MM.1S (cell line): Measurements from ENCODE around the gene EXOC3.

Experiments
- DNase-seq: peaks from one replicate; pipeline ENCODE4 v3.0.0-alpha.2; 2015
- H2AFZ ChIP-seq: fragments of 300-600 bp; sonication (generic); 2 replicates; pipeline ENCODE4 v1.6.0; 2016; ENCODE audit warnings: antibody characterized with exemption, low read length
- H3F3A ChIP-seq: fragments of 300-600 bp; sonication (generic); 2 replicates; pipeline ENCODE4 v1.6.1; 2016; ENCODE audit warnings: mild to moderate bottlenecking, antibody characterized with exemption, low read length, moderate library complexity, mixed read lengths; ENCODE audit not compliant: insufficient read depth
- H3K27ac ChIP-seq: fragments of 300-600 bp; sonication (generic); 2 replicates; pipeline ENCODE4 v1.5.1; 2016; ENCODE audit warnings: mild to moderate bottlenecking, low read length
- H3K27me3 ChIP-seq: fragments of 300-600 bp; sonication (generic); replicated peaks from 2 replicates; pipeline ENCODE4 v1.6.0; 2016; ENCODE audit warnings: low read length; ENCODE audit not compliant: insufficient read depth
- H3K36me3 ChIP-seq: fragments of 300-600 bp; sonication (generic); replicated peaks from 2 replicates; pipeline ENCODE4 v1.6.1; 2016; ENCODE audit warnings: mild to moderate bottlenecking, low read length, mixed read lengths; ENCODE audit not compliant: insufficient read depth
- H3K4me1 ChIP-seq: fragments of 300-600 bp; sonication (generic); 2 replicates; pipeline ENCODE4 v1.6.1; 2016; ENCODE audit warnings: low read length, mixed read lengths
- H3K4me2 ChIP-seq: fragments of 300-600 bp; sonication (generic); 2 replicates; pipeline ENCODE4 v1.6.0; 2016; ENCODE audit warnings: low read depth, low read length
- H3K4me3 ChIP-seq: fragments of 300-600 bp; sonication (generic); 2 replicates; pipeline ENCODE4 v1.5.1; 2016; ENCODE audit warnings: low read length, mixed read lengths
- H3K79me2 ChIP-seq: fragments of 300-600 bp; sonication (generic); 2 replicates; pipeline ENCODE4 v1.6.1; 2016; ENCODE audit warnings: mixed run types, low read length, mixed read lengths
- H3K9ac ChIP-seq: fragments of 300-600 bp; sonication (generic); 2 replicates; pipeline ENCODE4 v1.6.1; 2016; ENCODE audit warnings: low read length, mixed read lengths
- H3K9me2 ChIP-seq: fragments of 300-600 bp; sonication (generic); replicated peaks from 2 replicates; pipeline ENCODE4 v1.6.1; 2016; ENCODE audit warnings: mild to moderate bottlenecking, low read length, mixed read lengths; ENCODE audit not compliant: insufficient read depth
- H3K9me3 ChIP-seq: fragments of 300-600 bp; sonication (generic); replicated peaks from 2 replicates; pipeline ENCODE4 v1.6.1; 2016; ENCODE audit warnings: mild to moderate bottlenecking, low read length, mixed read lengths; ENCODE audit not compliant: insufficient read depth
- H4K20me1 ChIP-seq: fragments of 300-600 bp; sonication (generic); 2 replicates; pipeline ENCODE4 v1.6.1; 2016; ENCODE audit warnings: mild to moderate bottlenecking, low read length, moderate library complexity, mixed read lengths; ENCODE audit not compliant: insufficient read depth
- EZH2 ChIP-seq: fragments of 300-600 bp; sonication (generic); optimal IDR thresholded peaks from 2 replicates; pipeline ENCODE3; 2017; ENCODE audit warnings: low read depth, mild to moderate bottlenecking, antibody characterized with exemption, low read length, mixed read lengths
- EZH2phosphoT487 ChIP-seq: fragments of 300-600 bp; sonication (generic); IDR thresholded peaks from 2 replicates; pipeline ENCODE4 v1.6.1; 2018; ENCODE audit warnings: antibody characterized with exemption, low read length
- TF ChIP-seq, protein P1 (sequence below): fragments of 300-600 bp; sonication (generic); IDR thresholded peaks from 2 replicates; pipeline ENCODE4 v1.5.1; 2016; ENCODE audit warnings: antibody characterized with exemption, low read length, mixed read lengths

EXOC3 gene

DNA sequence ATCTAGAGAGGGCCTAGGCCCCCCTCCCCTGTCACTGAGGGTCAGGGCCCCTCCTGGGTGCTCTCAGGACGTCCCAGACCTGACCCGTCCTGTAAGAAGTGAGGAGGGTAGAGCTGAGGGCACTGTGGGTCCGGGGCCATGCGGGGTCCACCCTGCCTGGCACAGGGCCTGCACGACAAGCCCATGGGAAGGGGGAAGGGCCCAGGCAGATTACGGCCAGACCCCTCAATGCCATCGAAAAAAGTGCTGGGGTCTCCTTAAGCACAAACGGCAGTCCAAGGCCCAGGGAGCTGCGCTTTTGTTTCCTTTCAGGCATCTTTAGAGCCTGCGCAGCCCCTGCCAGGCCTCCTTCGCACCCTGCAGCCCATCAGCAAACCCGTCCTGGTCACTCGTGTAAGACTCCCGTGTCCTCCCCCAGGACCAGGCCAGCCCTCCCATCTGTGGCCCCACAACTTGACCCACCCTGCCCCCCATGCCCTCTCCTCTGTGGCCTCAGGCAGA, 4.4 kb upstream of the EXOC3 start:
- H3K36me3 ChIP-seq = no peaks in the 10 kb centered on the region
- H3K9ac ChIP-seq = no peak overlapping the region
- no peak overlapping the region for H2AFZ ChIP-seq
- H3K27me3 ChIP-seq = peaks cover 23% of the 10 kb centered on the region
- no peak for DNase-seq
- TF ChIP-seq EZH2phosphoT487 = no peak
- TF ChIP-seq, protein P1, sequence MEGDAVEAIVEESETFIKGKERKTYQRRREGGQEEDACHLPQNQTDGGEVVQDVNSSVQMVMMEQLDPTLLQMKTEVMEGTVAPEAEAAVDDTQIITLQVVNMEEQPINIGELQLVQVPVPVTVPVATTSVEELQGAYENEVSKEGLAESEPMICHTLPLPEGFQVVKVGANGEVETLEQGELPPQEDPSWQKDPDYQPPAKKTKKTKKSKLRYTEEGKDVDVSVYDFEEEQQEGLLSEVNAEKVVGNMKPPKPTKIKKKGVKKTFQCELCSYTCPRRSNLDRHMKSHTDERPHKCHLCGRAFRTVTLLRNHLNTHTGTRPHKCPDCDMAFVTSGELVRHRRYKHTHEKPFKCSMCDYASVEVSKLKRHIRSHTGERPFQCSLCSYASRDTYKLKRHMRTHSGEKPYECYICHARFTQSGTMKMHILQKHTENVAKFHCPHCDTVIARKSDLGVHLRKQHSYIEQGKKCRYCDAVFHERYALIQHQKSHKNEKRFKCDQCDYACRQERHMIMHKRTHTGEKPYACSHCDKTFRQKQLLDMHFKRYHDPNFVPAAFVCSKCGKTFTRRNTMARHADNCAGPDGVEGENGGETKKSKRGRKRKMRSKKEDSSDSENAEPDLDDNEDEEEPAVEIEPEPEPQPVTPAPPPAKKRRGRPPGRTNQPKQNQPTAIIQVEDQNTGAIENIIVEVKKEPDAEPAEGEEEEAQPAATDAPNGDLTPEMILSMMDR = no peak
- no peak for TF ChIP-seq EZH2
- peaks cover 17% of the 10 kb centered on the region for H3K4me1 ChIP-seq
- no peaks in the 10 kb centered on the region for H3F3A ChIP-seq
- no peak overlapping the region for H3K27ac ChIP-seq
- H3K79me2 ChIP-seq = peaks cover 14% of the 10 kb centered on the region
- H3K4me2 ChIP-seq = no peak overlapping the region
- H3K9me2 ChIP-seq = no peaks in the 10 kb centered on the region
- no peaks in the 10 kb centered on the region for H4K20me1 ChIP-seq
- no peaks in the 10 kb centered on the region for H3K9me3 ChIP-seq
- no peak overlapping the region for H3K4me3 ChIP-seq

DNA sequence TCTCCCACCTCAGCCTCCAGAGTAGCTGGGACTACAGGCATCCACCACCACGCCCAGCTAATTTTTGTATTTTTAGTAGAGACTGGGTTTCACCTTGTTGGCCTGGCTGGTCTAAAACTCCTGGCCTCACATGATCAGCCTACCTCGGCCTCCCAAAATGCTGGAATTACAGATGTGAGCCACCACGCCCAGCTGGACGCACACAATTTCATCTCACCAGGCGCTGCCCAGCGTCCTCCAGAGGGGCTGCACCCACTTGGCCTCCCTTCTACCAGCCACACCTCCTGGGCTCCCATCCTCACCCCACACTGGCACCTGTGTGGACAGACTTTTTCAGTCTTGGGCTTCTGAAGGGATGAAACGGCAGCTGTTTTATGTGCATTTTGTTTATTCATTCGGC, 3.8 kb upstream of the EXOC3 start:
- Histone ChIP-seq H3F3A (0 out of 2 replicates have a peak, but pooled peaks cover 1% of the 10 kb centered on the region), H3K27me3 (peaks cover 20% of the 10 kb centered on the region), H3K79me2 (peaks cover 20% of the 10 kb centered on the region), H3K27ac (no peak overlapping the region), H2AFZ (no peak overlapping the region), H3K4me1 (peaks cover 22% of the 10 kb centered on the region), H3K9ac (no peak overlapping the region), H3K36me3 (no peaks in the 10 kb centered on the region), H3K4me2 (no peak overlapping the region), H4K20me1 (no peaks in the 10 kb centered on the region), H3K4me3 (no peak overlapping the region), H3K9me3 (no peaks in the 10 kb centered on the region), H3K9me2 (no peaks in the 10 kb centered on the region)
- TF ChIP-seq EZH2 (no peak), EZH2phosphoT487 (no peak)
- TF ChIP-seq, protein P1 = no peak
- no peak for DNase-seq

DNA sequence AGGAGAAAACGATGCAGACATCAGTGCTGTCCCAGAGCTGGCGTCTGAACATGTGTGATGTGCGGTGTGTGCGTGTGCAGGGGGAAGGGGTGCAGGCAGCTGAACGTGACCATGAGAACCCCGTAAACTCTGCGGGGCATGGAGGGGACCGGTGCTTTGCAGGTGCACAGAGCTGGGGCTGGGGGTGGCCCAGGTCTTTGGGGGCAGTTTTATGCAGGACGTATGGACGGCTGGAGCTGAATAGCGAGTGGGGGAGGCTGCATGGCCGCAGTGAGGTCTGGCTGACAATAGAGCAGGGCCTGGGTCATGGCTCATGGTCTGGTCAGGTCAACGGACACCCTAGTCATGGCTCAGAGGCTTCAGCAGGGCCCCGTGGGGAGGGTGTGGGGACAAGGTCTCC, 3.3 kb upstream of the EXOC3 start:
- Histone ChIP-seq H3K36me3 (no peaks in the 10 kb centered on the region), H2AFZ (no peak overlapping the region), H3K9ac (no peak overlapping the region), H3K79me2 (peaks cover 25% of the 10 kb centered on the region), H3K27ac (no peak overlapping the region), H3K4me1 (peaks cover 24% of the 10 kb centered on the region), H3K4me2 (no peak overlapping the region), H3K27me3 (peaks cover 15% of the 10 kb centered on the region), H3K4me3 (no peak overlapping the region), H3F3A (0 out of 2 replicates have a peak, but pooled peaks cover 3% of the 10 kb centered on the region), H3K9me2 (no peaks in the 10 kb centered on the region), H3K9me3 (no peaks in the 10 kb centered on the region), H4K20me1 (no peaks in the 10 kb centered on the region)
- DNase-seq = no peak
- TF ChIP-seq, protein P1 = no peak
- TF ChIP-seq EZH2 = no peak
- TF ChIP-seq EZH2phosphoT487 = no peak
